ENCODE measurements around the gene CYGB.
"Not testable (repeated sequence)": the region's sequence is repeated elsewhere in the genome, so short reads cannot be mapped to it uniquely, and the experiment has no call there.

Gene CYGB

GRCh38 chr17:76519048-76519966 lies 18.2 kb downstream of the CYGB start:
- DNase-seq = no peak

- DNase-seq = no peak
Measured at GRCh38 chr17:76517638-76518038, 19.9 kb downstream of the CYGB start.

GRCh38 chr17:76515274-76515949 lies 22.1 kb downstream of the CYGB start:
- no peak for DNase-seq

GRCh38 chr17:76514355-76514754 lies 23.2 kb downstream of the CYGB start:
- not testable (repeated sequence) for DNase-seq

- no peak for DNase-seq
Measured at GRCh38 chr17:76513306-76513692, 24.2 kb downstream of the CYGB start.

- DNase-seq = no peak
Measured at GRCh38 chr17:76512366-76513305, 24.9 kb downstream of the CYGB start.

- DNase-seq = no peak
Measured at GRCh38 chr17:76511668-76512365, 25.7 kb downstream of the CYGB start.

- DNase-seq = no peak
Measured at GRCh38 chr17:76510831-76511244, 26.7 kb downstream of the CYGB start.

GRCh38 chr17:76508472-76509063 lies 28.9 kb downstream of the CYGB start:
- DNase-seq = not testable (repeated sequence)

- DNase-seq = peak; percentile 92
Measured at GRCh38 chr17:76506408-76507345, 30.8 kb downstream of the CYGB start.

- DNase-seq = no peak
Measured at GRCh38 chr17:76504117-76504516, 33.4 kb downstream of the CYGB start.

- no peak for DNase-seq
Measured at GRCh38 chr17:76502341-76503211, 34.9 kb downstream of the CYGB start.

- DNase-seq = no peak
Measured at GRCh38 chr17:76501827-76502307, 35.6 kb downstream of the CYGB start.

GRCh38 chr17:76501018-76501826 lies 36.3 kb downstream of the CYGB start, which contains the start of gene RHBDF2:
Gene RHBDF2 (minus strand): TSS chr17:76501423. CDS start chr17:76481524, 19,899 bp downstream.
- peak; percentile 70 for DNase-seq

GRCh38 chr17:76500747-76501017 lies 36.8 kb downstream of the CYGB start:
- no peak for DNase-seq

- no peak for DNase-seq
Measured at GRCh38 chr17:76500074-76500746, 37.3 kb downstream of the CYGB start.

GRCh38 chr17:76499267-76499667 lies 38.2 kb downstream of the CYGB start:
- DNase-seq = no peak

- DNase-seq = no peak
Measured at GRCh38 chr17:76498876-76499251, 38.6 kb downstream of the CYGB start.

Measured in retina (tissue), 1 donor.